Left kidney (tissue), 2 donors: Measurements from ENCODE around the gene XPO4. TPM values are rescaled to one million over a fixed set of nuclear protein-coding genes. Genes with fewer than 3 reads are reported as not detected.
"Not testable (repeated sequence)": the region's sequence is repeated elsewhere in the genome, so short reads cannot be mapped to it uniquely, and the experiment has no call there.

Experiments
- DNase-seq: peaks from one replicate; pipeline ENCODE4 v3.0.0-alpha.2; 2013
- polyA plus RNA-seq: library from polyadenylated mRNA; unstranded; fragments of 120-200 nt; gene quantifications from one replicate; pipeline ENCODE4 v1.2.1, GENCODE V29; 2013; ENCODE audit not compliant: insufficient read length

Gene XPO4
- polyA plus RNA-seq, 1 donor, result 24.5 TPM

- no peak for DNase-seq
These were observed 115.4 kb downstream of the XPO4 start for GRCh38 chr13:20787180-20787579.

- no peak for DNase-seq
These were observed 120.3 kb downstream of the XPO4 start for GRCh38 chr13:20782116-20782708.

GRCh38 chr13:20780317-20780716 lies 122.2 kb downstream of the XPO4 start:
- no peak for DNase-seq

- DNase-seq, result no peak
These were observed 123.1 kb downstream of the XPO4 start for GRCh38 chr13:20779405-20779804.

- no peak for DNase-seq
These were observed 124.2 kb downstream of the XPO4 start for GRCh38 chr13:20778311-20778710.

- no peak for DNase-seq
These were observed 125.8 kb downstream of the XPO4 start for GRCh38 chr13:20776751-20777150.

- no peak for DNase-seq
These were observed 126.6 kb downstream of the XPO4 start for GRCh38 chr13:20775961-20776360.

- no peak for DNase-seq
These were observed 127.8 kb downstream of the XPO4 start for GRCh38 chr13:20774746-20775145.

GRCh38 chr13:20773194-20774080 lies 129.1 kb downstream of the XPO4 start, which contains the start of gene EEF1AKMT1:
EEF1AKMT1 (minus strand) TSS chr13:20773961; CDS start chr13:20757598, 16,363 bp downstream.
- DNase-seq, result peak; percentile 92

- no peak for DNase-seq
These were observed 130.0 kb downstream of the XPO4 start for GRCh38 chr13:20772401-20773131.

GRCh38 chr13:20769834-20770233 lies 132.7 kb downstream of the XPO4 start:
- no peak for DNase-seq

- no peak for DNase-seq
These were observed 133.5 kb downstream of the XPO4 start for GRCh38 chr13:20769091-20769490.

- DNase-seq, result no peak
These were observed 135.1 kb downstream of the XPO4 start for GRCh38 chr13:20767309-20767943.

- no peak for DNase-seq
These were observed 141.7 kb downstream of the XPO4 start for GRCh38 chr13:20760872-20761271.

GRCh38 chr13:20754009-20754408 lies 148.5 kb downstream of the XPO4 start:
- no peak for DNase-seq

- DNase-seq, result no peak
These were observed 153.2 kb downstream of the XPO4 start for GRCh38 chr13:20749377-20749776.

GRCh38 chr13:20743830-20744404 lies 158.6 kb downstream of the XPO4 start:
- not testable (repeated sequence) for DNase-seq

GRCh38 chr13:20740021-20740420 lies 162.5 kb downstream of the XPO4 start:
- no peak for DNase-seq

- DNase-seq, result no peak
These were observed 163.9 kb downstream of the XPO4 start for GRCh38 chr13:20738616-20739015.

- no peak for DNase-seq
These were observed 172.6 kb downstream of the XPO4 start for GRCh38 chr13:20729633-20730585.
